GM19035 (cell line): ENCODE data around the gene VEZF1.
A peak's percentile ranks its signal among the peaks of the same experiment; 100 is the strongest.

Source experiments
- ATAC-seq: cut with Tn5 transposase; IDR thresholded peaks from one replicate; pipeline ENCODE4 v1.9.1; 2021; ENCODE audit not compliant: unreplicated experiment

Gene VEZF1

DNA sequence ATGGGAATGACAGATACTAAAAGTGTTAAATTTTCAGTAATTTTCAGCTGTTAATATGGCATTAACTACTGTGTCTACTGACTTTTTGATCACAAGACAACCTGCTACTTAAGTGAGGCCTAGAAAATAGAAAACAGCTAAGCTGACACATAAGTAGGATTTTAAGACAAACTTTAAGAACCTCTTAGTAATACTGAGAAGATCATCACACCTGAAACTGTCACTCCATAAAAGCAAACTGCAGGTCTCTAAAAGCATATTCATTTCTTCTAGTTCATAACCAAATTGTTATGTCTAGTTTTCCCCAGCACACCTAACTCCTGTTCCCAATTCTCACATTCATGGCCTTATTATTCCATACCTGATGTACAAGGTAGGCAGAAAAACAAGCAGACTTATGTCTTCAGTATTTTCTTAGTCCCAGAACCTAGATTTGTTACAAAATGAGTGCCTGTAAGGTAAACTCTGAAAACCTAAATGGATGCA, 11.0 kb upstream of the VEZF1 start:
- no peak for ATAC-seq

DNA sequence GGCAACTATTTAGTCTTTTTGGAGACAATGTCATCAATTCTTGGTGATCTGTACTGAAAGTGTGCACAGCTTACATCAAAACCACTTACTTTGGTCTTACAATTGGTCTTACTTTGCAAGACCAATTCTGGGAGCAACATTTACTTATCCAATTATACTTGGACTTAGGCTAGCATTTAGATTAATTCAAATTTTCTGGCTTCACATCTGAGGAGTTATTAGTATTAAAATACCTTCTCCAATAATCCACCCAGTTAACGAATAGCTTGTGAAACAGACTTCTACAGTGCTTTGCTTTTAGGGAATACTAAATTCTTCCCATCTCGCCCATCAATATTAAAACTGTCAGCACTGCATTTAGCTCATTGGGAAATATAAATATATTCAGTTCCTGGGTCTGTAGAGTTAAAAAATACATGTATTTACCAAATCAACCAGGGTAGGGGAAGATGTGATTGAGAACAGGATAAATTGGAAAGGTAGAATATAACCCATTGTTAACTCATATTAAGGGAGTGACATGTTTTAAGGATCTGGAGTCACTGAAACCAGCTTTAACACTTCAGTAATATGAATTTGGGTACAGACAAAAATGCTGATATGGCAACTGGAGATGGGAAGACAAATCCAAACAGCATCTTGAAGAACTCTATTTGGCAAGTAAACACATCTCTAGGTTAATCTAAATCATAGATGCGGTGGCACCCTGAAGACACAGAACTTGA, 9.2 kb upstream of the VEZF1 start:
- no peak for ATAC-seq

DNA sequence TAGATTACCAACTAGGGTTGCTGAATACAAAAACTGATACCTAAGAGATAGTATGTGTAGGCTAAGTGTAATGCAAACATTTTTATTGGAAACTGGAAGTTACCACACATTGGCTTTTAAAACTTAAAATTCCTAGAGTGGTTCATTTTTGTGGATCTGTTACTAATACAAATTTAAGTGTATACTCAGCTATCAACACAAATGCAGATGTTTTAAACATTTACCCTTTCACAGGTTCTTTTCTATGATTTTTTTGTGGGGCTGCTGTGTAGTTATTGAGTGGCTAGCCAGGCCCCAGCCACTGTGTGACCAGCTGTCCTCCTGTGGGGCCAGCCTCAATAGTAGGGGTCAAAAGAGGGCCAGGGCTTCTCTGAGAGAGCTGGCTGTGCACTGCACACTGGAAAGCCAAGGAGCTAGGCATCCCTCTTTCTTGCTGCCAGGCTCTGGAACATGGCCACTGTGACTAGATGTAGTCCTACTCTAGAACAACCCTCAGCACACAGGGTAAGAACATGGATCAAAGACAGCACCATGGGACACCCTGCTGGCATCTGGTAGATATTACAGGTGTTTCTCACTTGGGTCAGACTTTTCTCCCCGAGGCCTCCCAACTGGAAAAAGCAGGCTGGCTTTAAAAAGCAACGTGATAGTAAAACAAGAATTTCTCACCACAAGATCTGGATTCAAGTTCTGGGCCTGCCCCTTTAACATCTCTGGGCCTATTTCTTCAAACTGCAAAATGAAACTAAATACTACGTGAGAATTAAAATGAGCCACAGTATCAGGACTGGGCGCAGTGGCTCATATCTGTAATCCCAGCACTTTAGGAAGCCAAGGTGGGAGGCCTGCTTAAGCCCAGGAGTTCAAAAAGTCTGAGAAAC, 7.3 kb upstream of the VEZF1 start:
- ATAC-seq = peak; percentile 70

DNA sequence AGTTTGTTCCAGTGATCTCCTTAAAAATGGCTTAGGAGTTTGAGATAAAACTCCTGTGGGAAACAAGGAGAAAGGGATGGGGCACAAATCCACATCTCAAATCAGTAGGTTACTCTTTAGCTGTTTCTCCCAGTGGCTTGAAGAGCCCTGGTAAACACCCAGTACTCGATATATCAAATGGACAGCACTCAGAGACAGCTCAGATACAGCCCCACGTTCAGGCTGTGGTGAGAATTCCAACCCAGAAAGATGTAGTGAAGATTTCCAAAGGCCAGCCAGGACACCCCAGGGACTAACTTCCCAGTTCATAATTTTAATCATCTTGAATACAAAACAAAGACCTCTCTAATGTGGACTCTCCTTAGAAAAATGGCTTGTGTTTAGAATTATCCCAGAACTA, 6.4 kb upstream of the VEZF1 start:
- ATAC-seq = no peak

DNA sequence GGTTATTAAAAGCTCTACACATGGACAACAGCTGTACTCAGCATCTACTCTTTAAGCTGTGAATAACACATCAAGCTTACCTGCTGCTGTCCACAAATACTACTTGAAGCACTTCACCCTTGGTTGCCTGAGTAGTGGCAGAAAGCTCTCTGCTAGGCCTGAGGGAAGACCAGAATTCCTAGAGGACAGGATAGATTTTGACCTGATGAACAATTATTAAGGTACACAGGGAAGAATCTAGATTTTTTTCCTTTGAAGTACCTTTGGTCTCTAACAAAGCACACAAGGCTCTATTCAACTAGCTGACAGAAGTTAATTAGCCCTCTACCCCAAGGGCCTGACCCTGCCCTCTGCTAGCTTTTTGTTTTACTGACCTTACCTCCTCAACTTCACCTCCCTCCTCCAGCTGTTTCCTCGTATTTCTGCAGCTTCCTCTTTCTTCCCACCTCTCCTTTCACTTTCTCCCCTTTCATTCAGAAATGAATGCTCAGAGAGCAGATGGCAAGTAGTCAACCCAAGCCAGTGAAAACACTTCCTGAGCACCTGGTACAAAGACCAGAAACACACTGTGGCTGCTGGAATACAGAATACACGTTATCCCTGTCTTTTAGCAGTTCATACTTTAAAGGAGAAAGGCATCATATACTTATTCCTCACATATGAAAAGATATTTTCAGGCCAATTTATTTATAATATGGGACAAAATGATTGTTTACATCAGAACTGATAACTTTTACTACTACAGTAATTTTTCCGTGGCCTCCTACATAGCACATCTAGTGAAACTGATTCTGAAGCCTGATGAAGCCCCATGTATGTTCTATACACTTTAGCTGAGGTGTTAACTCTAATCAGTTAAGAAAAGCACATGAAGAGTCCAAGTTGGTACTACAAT, 5.7 kb upstream of the VEZF1 start:
- no peak for ATAC-seq

DNA sequence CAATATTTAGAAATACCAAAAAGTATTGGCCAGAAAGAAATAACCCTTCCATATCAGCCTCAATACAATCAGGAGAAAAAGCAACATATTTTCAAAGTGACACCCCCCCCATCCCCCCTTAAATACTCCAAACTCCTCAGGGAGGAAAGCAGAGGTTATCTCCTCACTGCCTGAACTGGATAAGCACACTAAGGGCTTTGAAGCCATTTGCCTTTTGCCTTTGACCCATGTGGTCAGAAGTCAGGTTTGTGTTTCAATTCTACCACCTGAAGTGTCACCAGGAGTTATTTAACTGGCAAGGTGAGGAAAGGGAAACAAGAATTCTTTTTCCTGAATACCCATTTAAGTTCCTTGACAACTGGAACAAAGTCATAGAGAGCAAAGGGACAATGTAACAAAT, 3.5 kb upstream of the VEZF1 start:
- ATAC-seq = no peak

DNA sequence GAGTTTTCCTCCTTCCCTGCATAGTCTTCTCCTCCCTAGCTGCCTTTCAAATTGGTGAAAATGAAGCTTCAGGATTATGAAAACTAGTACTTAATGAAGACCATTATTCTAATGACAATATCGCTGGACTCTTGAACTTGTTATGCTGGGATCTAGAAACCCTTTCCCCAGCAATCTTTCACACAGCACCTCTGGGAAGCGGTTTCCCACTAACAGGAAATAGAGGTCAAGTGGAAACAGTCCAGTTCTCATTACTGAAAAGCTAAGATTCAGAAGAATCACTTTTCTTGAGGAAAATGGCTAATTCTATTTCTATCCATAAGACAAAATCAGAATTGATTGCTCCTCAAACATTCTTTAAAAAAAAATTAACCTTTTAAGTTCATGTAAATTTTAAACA, 2.0 kb upstream of the VEZF1 start:
- no peak for ATAC-seq

DNA sequence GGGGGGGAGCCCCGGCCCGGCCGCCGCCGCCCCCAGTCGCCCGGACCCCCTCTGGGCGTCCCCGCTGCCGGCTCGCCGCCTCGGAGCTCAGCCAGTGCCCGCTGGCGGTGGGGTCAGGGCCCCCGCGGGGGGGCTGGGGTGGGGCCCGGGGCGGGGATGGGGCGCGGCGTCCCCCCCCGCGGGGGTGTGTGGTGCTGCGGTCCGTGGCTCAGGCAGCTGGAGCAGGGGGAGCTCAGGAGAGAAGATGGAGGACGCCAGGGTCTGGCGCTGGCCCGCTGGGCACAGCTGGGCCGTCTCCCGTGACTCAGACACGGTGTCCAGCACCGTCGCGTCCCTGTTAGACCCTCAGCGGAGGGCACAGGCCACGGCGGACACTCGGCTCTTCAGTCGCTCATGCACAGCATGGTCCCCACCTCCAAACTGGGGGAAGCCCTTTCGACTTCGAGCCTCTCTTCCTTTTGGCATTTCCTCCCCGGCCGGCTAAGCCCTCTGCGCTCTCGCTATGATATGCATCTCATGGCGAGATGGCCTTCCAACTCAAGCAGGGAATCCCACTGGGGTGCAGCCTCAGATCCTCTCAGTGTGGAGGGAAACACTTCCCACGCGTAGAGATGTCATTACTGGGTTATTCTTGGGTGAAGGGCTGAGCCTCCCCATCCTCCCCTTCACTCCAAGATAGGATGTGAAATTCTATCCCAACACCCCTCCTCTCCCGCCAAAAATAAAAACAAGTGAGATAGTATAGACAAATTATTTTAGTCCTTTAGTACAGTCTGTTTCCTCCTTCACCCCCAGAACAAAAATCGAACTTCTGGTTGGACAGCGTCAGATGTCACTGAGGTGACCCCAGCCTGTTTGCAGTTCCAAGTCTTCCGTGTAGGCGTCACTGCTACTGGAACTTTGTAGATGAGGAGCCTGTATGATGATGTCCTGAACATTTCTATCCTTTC, 522 bp upstream of the VEZF1 start:
- ATAC-seq = peak; percentile 69

DNA sequence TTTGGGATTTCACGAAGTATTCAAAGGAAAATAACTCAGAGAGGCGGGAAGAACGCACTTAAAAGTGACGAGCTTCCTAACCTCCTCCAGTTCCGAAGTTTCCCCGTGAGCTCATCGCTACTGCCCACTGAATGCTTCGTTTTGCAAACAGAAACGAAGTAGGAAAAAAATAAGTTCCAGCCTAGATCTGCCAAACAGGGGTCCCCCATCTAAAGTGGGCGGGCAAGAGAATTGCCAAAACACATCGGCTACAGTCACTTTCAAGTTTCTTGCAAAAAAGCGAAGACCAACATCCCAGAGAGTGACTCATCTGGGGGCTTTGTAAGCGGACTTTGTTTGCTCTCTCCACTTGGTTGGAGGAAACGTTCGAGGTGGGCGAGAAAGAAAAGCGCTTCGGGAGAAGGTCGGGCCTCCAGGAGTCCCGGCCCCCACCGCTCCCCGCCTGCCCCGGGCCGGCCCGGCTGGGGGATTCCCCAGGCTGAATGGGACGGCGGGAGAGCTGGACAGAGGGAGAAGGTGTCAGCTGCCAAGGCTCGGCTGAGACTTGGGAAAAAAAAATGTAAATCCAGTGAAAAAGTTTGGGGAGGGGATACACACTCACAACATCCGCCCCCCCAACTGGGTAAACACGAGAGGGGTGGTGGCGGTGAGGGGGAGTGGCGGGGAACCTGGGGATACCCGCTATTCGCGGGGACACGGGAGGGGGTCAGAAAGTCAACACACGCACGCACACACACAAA, 1.0 kb downstream of the VEZF1 start:
- peak; percentile 2 for ATAC-seq

DNA sequence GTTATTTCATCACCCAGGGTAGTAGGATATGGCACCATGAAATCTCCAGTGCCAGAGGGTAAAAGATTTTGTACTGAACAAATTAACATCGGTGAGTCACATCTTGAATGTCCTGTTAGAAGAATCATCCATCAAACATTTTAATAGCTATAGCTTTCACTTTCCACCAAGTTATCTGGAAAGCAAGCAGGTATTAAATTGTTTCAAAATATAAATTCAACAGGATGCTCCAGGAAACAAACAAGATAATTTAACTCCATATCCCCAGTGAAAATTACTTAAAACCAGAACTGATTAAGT, 2.4 kb downstream of the VEZF1 start:
- ATAC-seq = no peak

DNA sequence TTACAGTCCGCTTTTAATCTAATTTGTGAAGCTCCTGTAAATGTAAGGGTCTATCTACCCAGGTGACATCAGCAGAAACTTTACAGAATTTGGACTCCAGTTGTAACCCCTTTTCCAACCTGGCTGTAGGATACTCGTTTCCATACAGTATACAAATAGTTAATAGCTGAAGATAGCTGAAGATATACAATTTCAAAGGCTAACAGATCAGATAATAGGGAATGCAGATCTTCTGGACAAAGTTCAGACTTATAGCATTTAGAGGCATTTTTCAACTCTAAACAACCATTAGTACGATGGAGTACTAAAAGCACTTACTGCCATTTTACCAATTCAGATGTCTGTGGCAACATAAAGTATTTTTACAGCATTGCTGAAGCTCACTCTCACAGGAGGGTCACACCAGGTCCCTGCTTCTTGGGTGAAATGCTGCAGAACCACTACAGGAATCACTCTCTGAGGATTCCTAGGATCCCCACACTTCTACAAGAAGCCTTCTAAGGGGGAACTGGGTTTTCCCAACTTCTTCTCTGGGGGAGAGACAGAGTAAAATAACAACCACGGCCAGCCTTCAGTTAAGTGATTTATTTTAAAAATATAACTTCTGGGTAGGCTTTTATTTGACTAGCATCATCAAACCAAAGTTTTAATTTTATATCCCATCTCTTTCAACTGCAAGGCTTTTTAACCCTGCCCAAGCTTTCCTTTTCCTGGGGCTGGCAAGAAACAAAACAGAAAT, 2.9 kb downstream of the VEZF1 start:
- ATAC-seq = no peak

DNA sequence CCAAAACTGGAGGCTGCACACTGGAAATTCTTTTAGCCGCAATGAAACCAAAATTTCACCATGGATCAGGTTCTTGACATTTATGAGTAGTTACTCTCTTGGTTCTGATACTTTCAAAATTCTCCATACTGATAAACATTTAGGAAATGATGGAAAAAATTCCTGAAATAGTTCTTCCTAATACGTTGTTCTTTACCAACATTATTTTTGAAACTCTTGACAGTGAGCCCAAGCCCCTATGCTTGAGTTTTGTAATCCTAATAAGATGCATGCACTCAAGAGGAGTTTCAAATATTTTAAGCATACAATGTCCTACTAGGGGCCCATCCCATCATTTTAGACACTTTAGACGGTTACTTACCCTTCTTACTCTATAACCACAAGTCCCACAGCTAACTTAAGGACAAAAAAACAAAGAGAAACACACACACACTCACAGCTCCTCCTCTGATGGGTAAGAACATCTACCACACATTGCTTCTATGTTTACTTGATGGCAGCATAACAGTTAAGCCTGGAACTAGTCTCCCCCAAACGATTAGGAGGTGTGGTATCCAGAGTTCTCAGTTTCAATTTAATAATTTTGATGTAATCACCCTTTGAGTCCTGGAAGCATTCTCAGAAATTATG, 3.7 kb downstream of the VEZF1 start:
- ATAC-seq = no peak

DNA sequence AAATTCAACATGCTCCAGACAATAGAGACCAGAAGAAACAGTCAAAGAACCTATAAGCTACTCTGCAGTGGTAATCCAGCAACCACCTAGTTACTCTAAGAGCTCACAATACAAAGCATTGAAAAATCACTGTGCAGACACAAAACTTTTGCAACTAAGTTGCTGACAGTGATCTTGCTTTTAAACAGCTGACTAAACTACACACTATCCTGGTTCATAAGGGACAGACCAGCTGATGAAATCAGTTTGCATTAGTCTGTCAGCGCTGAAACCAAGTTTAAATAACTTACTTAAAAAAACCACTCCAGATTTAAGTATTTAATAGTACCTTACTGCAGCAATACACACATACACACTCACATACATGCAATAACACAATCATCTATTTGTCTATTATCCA, 4.6 kb downstream of the VEZF1 start:
- no peak for ATAC-seq

DNA sequence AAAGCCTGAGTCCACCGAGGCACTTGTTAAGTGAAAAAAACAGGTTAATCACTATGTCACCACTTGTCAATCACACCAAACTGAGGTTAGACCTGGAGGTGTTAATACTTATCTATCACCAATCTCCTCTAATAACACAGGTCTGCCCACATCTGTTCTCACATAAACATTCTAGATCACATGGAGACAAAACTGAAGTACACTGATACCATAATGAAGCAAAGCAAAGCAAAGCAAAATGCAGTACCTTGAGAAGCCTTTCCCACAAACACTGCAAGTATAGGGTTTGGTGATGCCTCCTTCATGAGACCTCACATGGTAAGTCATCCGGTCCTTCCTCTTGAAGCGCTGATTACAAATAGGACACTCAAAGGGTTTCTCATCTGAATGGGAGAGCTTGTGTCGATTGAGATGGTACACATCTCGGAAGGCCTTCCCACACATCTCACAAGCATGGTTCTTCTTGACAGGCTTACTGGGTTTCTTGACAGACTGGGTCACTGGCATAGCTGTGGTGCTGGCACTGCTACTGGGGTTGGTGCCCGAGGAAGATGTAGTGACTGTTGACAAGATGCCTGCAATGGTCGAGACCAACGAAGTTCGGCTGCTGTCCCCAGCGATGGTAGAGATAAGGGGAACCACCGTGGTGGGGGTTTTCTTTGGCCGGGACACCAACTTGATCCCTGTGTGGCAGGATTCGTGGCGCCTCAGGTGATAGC, 5.4 kb downstream of the VEZF1 start:
- no peak for ATAC-seq

DNA sequence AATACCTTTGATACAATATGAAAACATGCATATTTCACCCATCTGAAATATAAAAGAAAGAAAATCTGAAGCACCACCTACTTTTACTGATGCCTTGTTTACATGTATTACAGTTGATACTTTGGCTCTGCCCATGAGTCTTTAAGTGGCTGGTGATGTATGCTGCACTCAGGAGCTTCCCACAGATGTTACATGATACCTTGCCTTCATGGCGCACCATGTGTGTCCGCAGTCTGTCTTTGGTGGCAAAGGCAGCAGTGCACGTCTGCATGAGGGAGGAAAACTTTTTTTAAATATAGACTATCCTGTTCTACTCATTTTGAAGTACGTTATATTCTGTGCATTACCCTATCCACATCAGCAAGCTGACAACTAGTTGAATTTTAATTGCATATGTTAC, 7.5 kb downstream of the VEZF1 start:
- no peak for ATAC-seq

DNA sequence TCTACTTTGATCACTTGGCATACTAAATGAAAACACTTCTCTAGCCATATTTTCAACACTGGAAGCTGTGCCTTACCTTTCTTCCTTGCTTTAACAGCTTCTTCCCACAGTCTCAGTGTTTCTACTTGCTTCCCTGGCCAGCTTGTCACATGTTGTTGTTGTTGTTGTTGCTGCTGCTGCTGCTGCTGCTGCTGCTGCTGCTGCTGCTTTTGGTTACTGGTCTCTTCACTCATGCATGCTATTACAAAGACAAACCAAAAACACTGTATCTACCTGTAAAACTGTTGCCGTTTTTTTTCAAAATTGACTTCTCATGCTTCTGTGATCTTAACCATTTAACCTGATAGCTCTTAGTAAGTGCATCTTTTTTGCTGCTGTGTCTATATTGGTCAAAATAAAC, 9.0 kb downstream of the VEZF1 start:
- ATAC-seq = no peak

DNA sequence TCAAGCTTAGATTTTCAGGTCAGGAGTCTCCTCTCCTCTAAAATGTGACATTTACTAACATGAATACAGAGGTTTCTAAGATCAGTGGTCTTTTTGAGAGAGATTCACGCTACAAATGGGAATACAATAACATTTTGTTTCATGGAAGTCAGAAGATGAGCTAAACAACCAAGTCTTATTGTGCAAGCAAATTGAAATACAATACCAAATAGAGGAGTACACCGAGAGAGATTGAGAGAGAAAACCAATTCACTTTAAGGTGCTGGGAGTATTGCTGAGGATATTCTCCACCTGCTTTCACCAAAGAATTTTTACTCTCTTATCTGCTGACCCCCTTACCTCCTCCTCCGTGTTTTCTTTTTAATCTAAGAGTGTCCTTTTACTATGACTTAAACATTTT, 11.5 kb downstream of the VEZF1 start:
- no peak for ATAC-seq

DNA sequence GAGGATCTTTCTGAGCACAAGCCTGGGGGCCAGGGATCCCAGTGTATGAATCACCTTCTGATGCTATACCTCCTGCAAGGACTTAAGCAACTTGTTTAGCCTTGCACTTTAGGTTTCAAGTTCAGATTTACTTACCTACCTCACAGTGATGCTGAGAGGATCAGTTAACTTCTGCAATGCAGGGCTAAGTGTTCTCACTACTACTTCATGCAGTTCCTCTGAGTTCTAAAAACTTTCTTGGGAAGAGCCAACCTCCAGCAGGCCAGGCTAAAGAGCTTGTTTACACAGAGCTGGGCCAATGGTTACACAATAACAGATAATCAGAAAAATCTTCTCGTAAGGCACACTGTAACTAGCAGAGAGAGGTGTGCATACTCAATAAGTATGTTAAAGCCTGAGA, 13.0 kb downstream of the VEZF1 start:
- ATAC-seq = no peak
